Measurements from ENCODE around the gene NFILZ.

NFILZ gene

GRCh38 chr19:8629996-8630683 lies at the start of gene NFILZ:
Gene NFILZ (plus strand): TSS chr19:8630633. CDS start chr19:8676766, 46,133 bp downstream.
- Mint-ChIP-seq H3K4me3 (no peak within 1 kb of the TSS), H3K9me3 (peaks cover 8% of the 10 kb centered on the region)

GRCh38 chr19:8580710-8581281 lies 49.6 kb upstream of the NFILZ start:
- peaks cover 36% of the 10 kb centered on the region for H3K4me1 Mint-ChIP-seq (ENCODE audit: low read depth)
- no peak overlapping the region for H3K27ac Mint-ChIP-seq
- peaks cover 17% of the 10 kb centered on the region for H3K36me3 Mint-ChIP-seq (ENCODE audit: low read depth)
- H3K4me3 Mint-ChIP-seq: no peak overlapping the region
- no peaks in the 10 kb centered on the region for H3K9me3 Mint-ChIP-seq
- intact Hi-C loops (cut with micrococcal nuclease): loop anchor here (1.0 kb wide), 1 partner anchor 114 kb away; no protein-coding TSS in a partner anchor
- no peaks in the 10 kb centered on the region for H3K27me3 Mint-ChIP-seq

More at GRCh38 chr19:8629996-8630683, at the start of gene NFILZ:
- Mint-ChIP-seq H3K36me3 (ENCODE audit: low read depth) (no peaks in the 10 kb centered on the region), H3K4me1 (ENCODE audit: low read depth) (peaks cover 9% of the 10 kb centered on the region), H3K27ac (no peak within 1 kb of the TSS), H3K27me3 (peaks cover 3% of the 10 kb centered on the region)
- intact Hi-C loops (cut with micrococcal nuclease): no loop called here

GRCh38 chr19:8584965-8585893 lies 45.2 kb upstream of the NFILZ start:
- Mint-ChIP-seq H3K27me3 (peaks cover 12% of the 10 kb centered on the region), H3K4me3 (no peak overlapping the region), H3K4me1 (ENCODE audit: low read depth) (peaks cover 2% of the 10 kb centered on the region), H3K27ac (no peak overlapping the region), H3K36me3 (ENCODE audit: low read depth) (no peaks in the 10 kb centered on the region), H3K9me3 (no peaks in the 10 kb centered on the region)
- intact Hi-C loops (cut with micrococcal nuclease): no loop called here

GRCh38 chr19:8585894-8586750 lies 44.3 kb upstream of the NFILZ start:
- H3K4me1 Mint-ChIP-seq (ENCODE audit: low read depth): no peaks in the 10 kb centered on the region
- H3K9me3 Mint-ChIP-seq: no peaks in the 10 kb centered on the region
- no peak overlapping the region for H3K27ac Mint-ChIP-seq
- intact Hi-C loops (cut with micrococcal nuclease): no loop called here
- H3K36me3 Mint-ChIP-seq (ENCODE audit: low read depth): no peaks in the 10 kb centered on the region
- H3K27me3 Mint-ChIP-seq: peaks cover 19% of the 10 kb centered on the region
- no peak overlapping the region for H3K4me3 Mint-ChIP-seq

GRCh38 chr19:8589177-8589714 lies 41.2 kb upstream of the NFILZ start:
- intact Hi-C loops (cut with micrococcal nuclease): no loop called here

GRCh38 chr19:8592231-8593009 lies 38.0 kb upstream of the NFILZ start:
- Mint-ChIP-seq H3K4me3 (peak overlapping the region; percentile 61), H3K4me1 (ENCODE audit: low read depth) (peaks cover 16% of the 10 kb centered on the region), H3K27me3 (peaks cover 72% of the 10 kb centered on the region), H3K27ac (peak overlapping the region; percentile 18), H3K9me3 (peaks cover 28% of the 10 kb centered on the region), H3K36me3 (ENCODE audit: low read depth) (peaks cover 8% of the 10 kb centered on the region)
- intact Hi-C loops (cut with micrococcal nuclease): loop anchor here (10.0 kb wide), 1 partner anchor 52 kb away; no protein-coding TSS in a partner anchor

More at GRCh38 chr19:8589177-8589714, 41.2 kb upstream of the NFILZ start:
- Mint-ChIP-seq H3K27me3 (peaks cover 49% of the 10 kb centered on the region), H3K4me3 (no peak overlapping the region), H3K4me1 (ENCODE audit: low read depth) (peaks cover 16% of the 10 kb centered on the region), H3K27ac (no peak overlapping the region), H3K36me3 (ENCODE audit: low read depth) (peaks cover 8% of the 10 kb centered on the region), H3K9me3 (peaks cover 22% of the 10 kb centered on the region)

- intact Hi-C loops (cut with micrococcal nuclease): loop anchor here (10.0 kb wide), 1 partner anchor 51 kb away; no protein-coding TSS in a partner anchor
- H3K27ac Mint-ChIP-seq: no peak overlapping the region
These were observed 36.5 kb upstream of the NFILZ start for GRCh38 chr19:8593931-8594330.

GRCh38 chr19:8595651-8596050 lies 34.8 kb upstream of the NFILZ start:
- peaks cover 57% of the 10 kb centered on the region for H3K27me3 Mint-ChIP-seq
- H3K27ac Mint-ChIP-seq: no peak overlapping the region
- H3K4me1 Mint-ChIP-seq (ENCODE audit: low read depth): peaks cover 29% of the 10 kb centered on the region
- H3K9me3 Mint-ChIP-seq: peaks cover 28% of the 10 kb centered on the region
- intact Hi-C loops (cut with micrococcal nuclease): loop anchor here (10.0 kb wide), 1 partner anchor 49 kb away; no protein-coding TSS in a partner anchor
- H3K36me3 Mint-ChIP-seq (ENCODE audit: low read depth): peaks cover 8% of the 10 kb centered on the region
- no peak overlapping the region for H3K4me3 Mint-ChIP-seq

More at GRCh38 chr19:8593931-8594330, 36.5 kb upstream of the NFILZ start:
- peaks cover 8% of the 10 kb centered on the region for H3K36me3 Mint-ChIP-seq (ENCODE audit: low read depth)
- peaks cover 28% of the 10 kb centered on the region for H3K9me3 Mint-ChIP-seq
- peaks cover 68% of the 10 kb centered on the region for H3K27me3 Mint-ChIP-seq
- no peak overlapping the region for H3K4me3 Mint-ChIP-seq
- peaks cover 27% of the 10 kb centered on the region for H3K4me1 Mint-ChIP-seq (ENCODE audit: low read depth)

- Mint-ChIP-seq H3K4me1 (ENCODE audit: low read depth) (peaks cover 29% of the 10 kb centered on the region), H3K9me3 (peaks cover 28% of the 10 kb centered on the region), H3K27me3 (peaks cover 53% of the 10 kb centered on the region), H3K27ac (no peak overlapping the region), H3K4me3 (no peak overlapping the region), H3K36me3 (ENCODE audit: low read depth) (peaks cover 8% of the 10 kb centered on the region)
- intact Hi-C loops (cut with micrococcal nuclease): loop anchor here (10.0 kb wide), 1 partner anchor 49 kb away; no protein-coding TSS in a partner anchor
These were observed 34.3 kb upstream of the NFILZ start for GRCh38 chr19:8596168-8596567.

- Mint-ChIP-seq H3K9me3 (peaks cover 6% of the 10 kb centered on the region), H3K27ac (no peak overlapping the region), H3K4me3 (no peak overlapping the region), H3K4me1 (ENCODE audit: low read depth) (peaks cover 13% of the 10 kb centered on the region), H3K36me3 (ENCODE audit: low read depth) (no peaks in the 10 kb centered on the region), H3K27me3 (peaks cover 17% of the 10 kb centered on the region)
- intact Hi-C loops (cut with micrococcal nuclease): no loop called here
These were observed 30.4 kb upstream of the NFILZ start for GRCh38 chr19:8600064-8600463.

GRCh38 chr19:8600816-8601215 lies 29.6 kb upstream of the NFILZ start:
- Mint-ChIP-seq H3K27ac (no peak overlapping the region), H3K4me3 (no peak overlapping the region)

GRCh38 chr19:8601796-8602195 lies 28.6 kb upstream of the NFILZ start:
- no peaks in the 10 kb centered on the region for H3K36me3 Mint-ChIP-seq (ENCODE audit: low read depth)
- H3K4me1 Mint-ChIP-seq (ENCODE audit: low read depth): peaks cover 13% of the 10 kb centered on the region
- no peak overlapping the region for H3K27ac Mint-ChIP-seq
- intact Hi-C loops (cut with micrococcal nuclease): no loop called here
- H3K27me3 Mint-ChIP-seq: peaks cover 14% of the 10 kb centered on the region
- H3K9me3 Mint-ChIP-seq: peaks cover 8% of the 10 kb centered on the region
- H3K4me3 Mint-ChIP-seq: no peak overlapping the region

More at GRCh38 chr19:8600816-8601215, 29.6 kb upstream of the NFILZ start:
- H3K4me1 Mint-ChIP-seq (ENCODE audit: low read depth): peaks cover 13% of the 10 kb centered on the region
- H3K27me3 Mint-ChIP-seq: peaks cover 13% of the 10 kb centered on the region
- no peaks in the 10 kb centered on the region for H3K36me3 Mint-ChIP-seq (ENCODE audit: low read depth)
- intact Hi-C loops (cut with micrococcal nuclease): no loop called here
- peaks cover 8% of the 10 kb centered on the region for H3K9me3 Mint-ChIP-seq
